ENCODE measurements around the gene MYL6B.

- TF ChIP-seq, protein P1, sequence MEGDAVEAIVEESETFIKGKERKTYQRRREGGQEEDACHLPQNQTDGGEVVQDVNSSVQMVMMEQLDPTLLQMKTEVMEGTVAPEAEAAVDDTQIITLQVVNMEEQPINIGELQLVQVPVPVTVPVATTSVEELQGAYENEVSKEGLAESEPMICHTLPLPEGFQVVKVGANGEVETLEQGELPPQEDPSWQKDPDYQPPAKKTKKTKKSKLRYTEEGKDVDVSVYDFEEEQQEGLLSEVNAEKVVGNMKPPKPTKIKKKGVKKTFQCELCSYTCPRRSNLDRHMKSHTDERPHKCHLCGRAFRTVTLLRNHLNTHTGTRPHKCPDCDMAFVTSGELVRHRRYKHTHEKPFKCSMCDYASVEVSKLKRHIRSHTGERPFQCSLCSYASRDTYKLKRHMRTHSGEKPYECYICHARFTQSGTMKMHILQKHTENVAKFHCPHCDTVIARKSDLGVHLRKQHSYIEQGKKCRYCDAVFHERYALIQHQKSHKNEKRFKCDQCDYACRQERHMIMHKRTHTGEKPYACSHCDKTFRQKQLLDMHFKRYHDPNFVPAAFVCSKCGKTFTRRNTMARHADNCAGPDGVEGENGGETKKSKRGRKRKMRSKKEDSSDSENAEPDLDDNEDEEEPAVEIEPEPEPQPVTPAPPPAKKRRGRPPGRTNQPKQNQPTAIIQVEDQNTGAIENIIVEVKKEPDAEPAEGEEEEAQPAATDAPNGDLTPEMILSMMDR (IDR thresholded peaks at IDR 0.05; ENCODE audit: low read depth, low read length): no peak
- TF ChIP-seq POLR2A (IDR thresholded peaks at IDR 0.05; ENCODE audit: extremely low read depth, insufficient read length) (no peak), MYC (IDR thresholded peaks at IDR 0.05; ENCODE audit: low read depth, low read length) (no peak)
- TF ChIP-seq, protein P2, sequence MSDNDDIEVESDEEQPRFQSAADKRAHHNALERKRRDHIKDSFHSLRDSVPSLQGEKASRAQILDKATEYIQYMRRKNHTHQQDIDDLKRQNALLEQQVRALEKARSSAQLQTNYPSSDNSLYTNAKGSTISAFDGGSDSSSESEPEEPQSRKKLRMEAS (IDR thresholded peaks at IDR 0.05; ENCODE audit: low read depth, low read length): no peak
Measured at GRCh38 chr12:56103823-56104108, 48.6 kb upstream of the MYL6B start.

Measured in NB4 (cell line).